Skeletal muscle tissue (tissue), 4 donors: ENCODE data around the gene PWP2. TPM values are rescaled to one million over a fixed set of nuclear protein-coding genes. Genes with fewer than 3 reads are reported as not detected.
"Not testable (repeated sequence)": the region's sequence is repeated elsewhere in the genome, so short reads cannot be mapped to it uniquely, and the experiment has no call there.

Source experiments
- H3K27ac ChIP-seq: one replicate; pipeline ENCODE4 v1.7.0; 2013; ENCODE audit warnings: mild to moderate bottlenecking, low read depth, low read length, inconsistent platforms
- H3K27me3 ChIP-seq, 3 donors: one replicate each; pipeline ENCODE4 v1.7.0; 2013; ENCODE audit warnings: low read length in 3 of 3; ENCODE audit not compliant: control insufficient read depth in 3 of 3, insufficient read depth in 3 of 3
- H3K36me3 ChIP-seq, 3 donors: one replicate each; pipeline ENCODE4 v1.7.0; 2013; ENCODE audit warnings: low read length in 3 of 3; ENCODE audit not compliant: control insufficient read depth in 3 of 3, insufficient read depth in 3 of 3
- H3K4me1 ChIP-seq, 3 donors: one replicate each; pipeline ENCODE4 v1.7.0; 2013; ENCODE audit warnings: low read length in 3 of 3, mild to moderate bottlenecking in 3 of 3; ENCODE audit not compliant: control insufficient read depth in 3 of 3, insufficient read depth in 3 of 3
- H3K4me3 ChIP-seq, 3 donors: one replicate each; pipeline ENCODE4 v1.7.0; 2013; ENCODE audit warnings: low read length in 3 of 3
- H3K9ac ChIP-seq, 3 donors: one replicate each; pipeline ENCODE4 v1.7.0; 2013; ENCODE audit warnings: low read length in 3 of 3, mild to moderate bottlenecking in 3 of 3, moderate library complexity in 2 of 3, low read depth in 1 of 3
- H3K9me3 ChIP-seq, 3 donors: one replicate each; pipeline ENCODE4 v1.7.0; 2013; ENCODE audit warnings: low read length in 3 of 3; ENCODE audit not compliant: control insufficient read depth in 3 of 3
- total RNA-seq: library from RNA; depleted of rRNA; stranded (reverse); fragments of >200 nt; gene quantifications from one replicate; pipeline ENCODE4 v1.2.3, GENCODE V29; 2014
- donor health status: Osteomylitis.

PWP2 gene
- total RNA-seq, 1 donor from 2014 or later: 7.3 TPM

DNA sequence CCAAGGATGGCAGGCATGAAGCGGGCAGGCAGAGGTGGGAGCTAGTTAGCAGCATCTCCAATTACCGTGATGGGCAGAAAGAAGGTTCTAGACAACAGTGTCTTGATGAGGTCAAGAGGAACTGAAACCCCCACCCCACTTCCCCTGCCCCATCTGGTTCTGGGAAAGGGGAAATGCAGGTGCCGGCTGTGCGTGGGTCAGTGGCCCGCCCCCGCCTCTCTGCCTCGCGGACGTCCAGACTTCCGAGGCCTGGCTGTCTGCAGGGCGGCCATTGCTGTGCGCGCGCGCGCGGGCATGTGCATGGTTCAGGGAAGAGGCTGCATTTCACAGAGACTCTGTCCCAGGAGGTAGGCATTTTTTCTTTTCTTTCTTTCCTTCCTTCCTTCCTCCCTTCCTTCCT lies 68.0 kb downstream of the PWP2 start:
- H3K36me3 ChIP-seq, H3K4me3 ChIP-seq, H3K9me3 ChIP-seq, H3K27ac ChIP-seq, H3K9ac ChIP-seq, H3K27me3 ChIP-seq, H3K4me1 ChIP-seq: not testable (repeated sequence)

DNA sequence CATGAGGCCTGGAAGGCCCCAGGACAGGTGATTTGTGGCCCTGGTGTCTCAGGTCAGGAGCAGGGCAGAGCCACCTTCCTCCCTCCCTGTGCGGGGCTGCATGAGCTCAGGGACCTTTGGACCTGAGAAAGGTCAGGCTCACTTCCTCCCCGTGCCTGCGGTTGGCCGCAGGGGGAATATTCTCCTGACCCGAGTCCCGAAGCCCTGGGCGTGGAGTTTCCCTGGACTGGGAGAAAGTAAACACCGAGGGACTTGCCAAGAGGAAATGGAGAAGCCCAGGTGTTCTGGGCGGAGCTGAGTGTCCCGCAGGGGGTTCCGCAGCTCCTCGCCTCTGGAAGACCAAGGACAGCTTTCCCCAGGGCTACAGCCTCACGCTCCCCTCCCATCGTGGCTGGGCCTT lies 68.9 kb downstream of the PWP2 start:
- not testable (repeated sequence) for H3K27ac ChIP-seq, H3K27me3 ChIP-seq, H3K9ac ChIP-seq, H3K4me1 ChIP-seq, H3K9me3 ChIP-seq, H3K36me3 ChIP-seq, H3K4me3 ChIP-seq

Other genes starting within 250 kb of the PWP2 start
- 16.7 TPM for gene AGPAT3, start 242.2 kb upstream of the PWP2 start, total RNA-seq
- 7.3 TPM for gene TRAPPC10, start 95.1 kb upstream of the PWP2 start, total RNA-seq
- 15.1 TPM for gene GATD3, start 26.3 kb downstream of the PWP2 start, total RNA-seq
- 2.6 TPM for gene ICOSLG, start 133.5 kb downstream of the PWP2 start, total RNA-seq
- gene DNMT3L, start 154.5 kb downstream of the PWP2 start, total RNA-seq: not detected
- not detected for gene AIRE, start 178.5 kb downstream of the PWP2 start, total RNA-seq
- gene PFKL, start 192.7 kb downstream of the PWP2 start, total RNA-seq: 72.0 TPM
- 11.0 TPM for gene CFAP410, start 232.0 kb downstream of the PWP2 start, total RNA-seq
- 1.6 TPM for gene TRPM2, start 246.2 kb downstream of the PWP2 start, total RNA-seq